ENCODE results near the gene OLFM1. TPM values are rescaled to one million over a fixed set of nuclear protein-coding genes. Genes with fewer than 3 reads are reported as not detected.

The OLFM1 gene
- total RNA-seq, 2 donors from 2014 or later = 7.6 to 9.7 TPM

DNA sequence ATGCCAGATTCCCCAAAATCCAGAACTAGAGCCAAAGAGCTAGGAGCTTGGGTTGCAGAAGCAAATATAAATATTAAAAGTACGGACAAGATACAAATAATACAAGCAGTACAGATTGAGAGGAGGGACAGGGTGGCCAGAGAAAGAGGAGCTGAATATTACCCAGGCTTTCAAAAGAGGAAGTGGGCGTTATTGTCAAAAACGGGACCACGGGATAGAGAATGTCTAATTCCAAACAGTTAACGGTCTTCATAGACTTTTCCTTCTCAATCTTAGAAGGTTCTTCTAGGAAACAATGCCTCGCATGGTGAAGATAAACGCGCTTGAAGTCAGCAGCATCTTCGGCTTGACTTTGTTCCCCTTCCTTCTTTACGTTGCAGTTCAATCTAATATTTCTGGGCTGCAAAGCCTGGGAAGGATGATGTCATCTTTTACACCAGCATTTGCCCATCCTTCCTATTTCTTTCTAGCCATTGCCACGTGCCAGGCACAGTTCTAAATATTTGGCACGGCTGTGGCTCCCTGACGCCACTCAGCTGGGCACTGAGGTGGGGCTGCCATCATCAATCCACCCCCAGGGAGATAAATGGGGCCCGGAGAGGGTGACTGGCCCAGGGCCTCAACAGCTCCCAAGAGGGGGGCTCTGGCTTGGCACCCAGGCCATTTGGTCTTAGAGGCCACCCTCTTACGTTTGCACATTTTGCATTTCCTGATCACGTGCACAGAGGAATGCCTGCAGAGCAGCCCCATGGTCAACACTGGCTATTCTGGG lies 16.3 kb upstream of the OLFM1 start:
- no peak for DNase-seq (ENCODE audit: low spot score)
- Histone ChIP-seq H3K9me3 (no peaks in the 10 kb centered on the region), H3K4me3 (no peak overlapping the region), H3K27me3 (no peaks in the 10 kb centered on the region), H3K4me1 (peaks cover 0 to 16% of the 10 kb centered on the region in 2 donors), H3K27ac (no peak overlapping the region), H3K36me3 (no peaks in the 10 kb centered on the region)
- TF ChIP-seq, protein P1, sequence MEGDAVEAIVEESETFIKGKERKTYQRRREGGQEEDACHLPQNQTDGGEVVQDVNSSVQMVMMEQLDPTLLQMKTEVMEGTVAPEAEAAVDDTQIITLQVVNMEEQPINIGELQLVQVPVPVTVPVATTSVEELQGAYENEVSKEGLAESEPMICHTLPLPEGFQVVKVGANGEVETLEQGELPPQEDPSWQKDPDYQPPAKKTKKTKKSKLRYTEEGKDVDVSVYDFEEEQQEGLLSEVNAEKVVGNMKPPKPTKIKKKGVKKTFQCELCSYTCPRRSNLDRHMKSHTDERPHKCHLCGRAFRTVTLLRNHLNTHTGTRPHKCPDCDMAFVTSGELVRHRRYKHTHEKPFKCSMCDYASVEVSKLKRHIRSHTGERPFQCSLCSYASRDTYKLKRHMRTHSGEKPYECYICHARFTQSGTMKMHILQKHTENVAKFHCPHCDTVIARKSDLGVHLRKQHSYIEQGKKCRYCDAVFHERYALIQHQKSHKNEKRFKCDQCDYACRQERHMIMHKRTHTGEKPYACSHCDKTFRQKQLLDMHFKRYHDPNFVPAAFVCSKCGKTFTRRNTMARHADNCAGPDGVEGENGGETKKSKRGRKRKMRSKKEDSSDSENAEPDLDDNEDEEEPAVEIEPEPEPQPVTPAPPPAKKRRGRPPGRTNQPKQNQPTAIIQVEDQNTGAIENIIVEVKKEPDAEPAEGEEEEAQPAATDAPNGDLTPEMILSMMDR (IDR thresholded peaks at IDR 0.05) = no peak

DNA sequence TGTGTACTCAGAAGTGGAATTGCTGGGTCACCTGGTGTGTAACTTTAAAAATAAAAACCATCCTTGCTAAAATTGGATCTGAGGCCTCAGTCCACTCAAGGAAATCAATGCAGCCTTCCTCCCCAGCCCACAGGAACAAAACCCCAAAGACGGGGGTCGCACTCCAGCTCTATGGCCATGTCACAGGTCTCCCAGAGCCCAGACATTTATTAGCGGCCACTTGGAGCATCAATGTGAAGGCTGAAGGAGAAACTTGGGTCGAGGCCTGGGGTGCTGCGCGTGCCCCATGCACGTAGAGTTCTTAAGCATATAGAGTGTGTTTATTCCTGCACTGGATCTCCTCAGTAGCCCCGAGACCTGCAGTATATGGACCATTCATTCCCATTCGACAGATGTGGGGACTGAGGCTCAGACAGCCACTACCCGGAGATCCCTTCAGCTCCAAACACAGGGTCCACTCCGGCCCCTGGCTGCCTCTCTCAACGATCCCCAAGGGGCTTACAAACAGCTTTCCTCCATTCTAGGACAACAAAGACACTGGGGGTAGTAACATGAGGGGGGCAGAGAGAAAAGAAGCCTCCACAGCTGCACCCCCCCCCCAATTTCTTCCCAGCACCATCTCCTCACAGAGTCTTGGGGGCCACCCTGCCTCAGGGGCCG lies 14.3 kb upstream of the OLFM1 start:
- no peak overlapping the region for H3K27ac ChIP-seq
- H3K4me3 ChIP-seq = no peak overlapping the region
- H3K9me3 ChIP-seq = no peaks in the 10 kb centered on the region
- TF ChIP-seq, protein P1 (IDR thresholded peaks at IDR 0.05) = no peak
- H3K27me3 ChIP-seq = no peaks in the 10 kb centered on the region
- peaks cover 0 to 21% of the 10 kb centered on the region in 2 donors for H3K4me1 ChIP-seq
- no peaks in the 10 kb centered on the region for H3K36me3 ChIP-seq
- DNase-seq (ENCODE audit: low spot score) = no peak

DNA sequence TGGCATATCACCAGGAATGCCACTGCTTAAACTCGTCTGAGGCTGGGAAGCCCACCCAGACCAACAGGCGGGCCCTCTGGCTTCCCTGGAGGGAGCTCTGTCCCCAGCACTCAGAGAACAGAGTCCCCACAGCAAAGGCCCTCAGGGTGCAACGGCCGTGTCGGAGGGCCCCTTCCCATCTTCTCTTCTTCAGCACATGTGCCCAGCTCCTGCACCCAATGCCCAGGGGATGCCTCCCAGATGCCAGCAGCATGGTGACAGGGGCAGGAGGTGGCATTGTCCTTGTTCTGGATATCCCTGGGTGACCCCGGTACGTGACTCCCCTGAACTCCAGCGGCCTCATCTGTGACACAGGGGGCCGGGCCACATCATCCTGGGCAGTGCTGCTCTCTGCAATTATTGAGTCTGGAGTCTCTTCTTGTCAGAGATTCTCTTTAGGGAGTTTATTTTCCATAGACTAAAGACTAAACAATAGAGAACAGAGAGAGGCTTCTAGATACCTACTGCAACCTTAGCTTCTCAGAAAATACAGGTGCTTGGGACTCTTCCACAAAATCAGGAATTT lies 13.6 kb upstream of the OLFM1 start:
- no peak for DNase-seq (ENCODE audit: low spot score)
- Histone ChIP-seq H3K27me3 (no peaks in the 10 kb centered on the region), H3K36me3 (no peaks in the 10 kb centered on the region), H3K9me3 (no peaks in the 10 kb centered on the region), H3K4me1 (peaks cover 0 to 21% of the 10 kb centered on the region in 2 donors), H3K4me3 (no peak overlapping the region), H3K27ac (no peak overlapping the region)
- TF ChIP-seq, protein P1 (IDR thresholded peaks at IDR 0.05) = no peak

DNA sequence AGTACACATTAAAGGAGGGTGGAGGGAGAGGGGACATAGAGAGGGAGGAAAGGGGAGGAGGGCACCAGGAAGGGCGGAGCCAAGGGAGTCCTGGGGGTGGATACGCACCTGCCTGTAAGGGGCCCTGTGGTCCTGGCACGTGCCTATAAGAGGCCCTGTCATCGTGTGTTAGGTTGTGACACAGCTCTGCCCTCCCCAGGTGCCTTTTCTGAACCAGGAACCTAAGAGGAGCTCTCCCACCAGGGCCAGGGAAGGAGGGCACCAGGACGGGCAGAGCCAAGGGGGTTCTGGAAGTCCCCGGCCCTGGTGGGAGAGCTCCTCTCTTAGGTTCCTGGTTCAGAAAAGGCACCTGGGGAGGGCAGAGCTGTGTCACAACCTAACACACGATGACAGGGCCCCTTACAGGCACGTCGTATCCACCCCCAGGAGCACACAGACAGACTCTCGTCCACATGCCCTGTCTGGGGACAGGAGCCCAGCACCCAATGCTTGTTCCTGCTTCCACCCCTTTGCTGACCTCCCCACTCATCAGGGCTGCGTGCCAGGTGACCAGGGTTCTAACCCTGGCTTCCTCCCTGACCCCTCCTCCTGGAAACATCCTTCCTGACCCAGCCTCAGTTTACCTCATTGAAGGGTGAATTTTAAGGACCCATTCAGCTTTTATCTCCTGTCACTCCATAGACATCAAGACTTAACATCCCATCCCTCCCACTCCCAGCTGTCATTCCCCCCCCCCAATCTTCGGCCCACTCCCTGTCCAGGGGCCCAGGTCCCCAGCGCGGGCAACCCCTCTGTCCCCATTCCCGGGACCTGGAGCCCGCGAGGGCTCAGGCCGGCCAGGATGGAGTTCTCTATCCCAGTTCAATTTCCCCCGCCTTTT lies 12.9 kb upstream of the OLFM1 start:
- Histone ChIP-seq H3K36me3 (no peaks in the 10 kb centered on the region), H3K27me3 (no peaks in the 10 kb centered on the region), H3K27ac (no peak overlapping the region), H3K9me3 (no peaks in the 10 kb centered on the region), H3K4me3 (peak overlapping the region; percentile 52 to 64), H3K4me1 (peaks cover 0 to 21% of the 10 kb centered on the region in 2 donors)
- DNase-seq (ENCODE audit: low spot score) = no peak
- TF ChIP-seq, protein P1 (IDR thresholded peaks at IDR 0.05) = no peak

DNA sequence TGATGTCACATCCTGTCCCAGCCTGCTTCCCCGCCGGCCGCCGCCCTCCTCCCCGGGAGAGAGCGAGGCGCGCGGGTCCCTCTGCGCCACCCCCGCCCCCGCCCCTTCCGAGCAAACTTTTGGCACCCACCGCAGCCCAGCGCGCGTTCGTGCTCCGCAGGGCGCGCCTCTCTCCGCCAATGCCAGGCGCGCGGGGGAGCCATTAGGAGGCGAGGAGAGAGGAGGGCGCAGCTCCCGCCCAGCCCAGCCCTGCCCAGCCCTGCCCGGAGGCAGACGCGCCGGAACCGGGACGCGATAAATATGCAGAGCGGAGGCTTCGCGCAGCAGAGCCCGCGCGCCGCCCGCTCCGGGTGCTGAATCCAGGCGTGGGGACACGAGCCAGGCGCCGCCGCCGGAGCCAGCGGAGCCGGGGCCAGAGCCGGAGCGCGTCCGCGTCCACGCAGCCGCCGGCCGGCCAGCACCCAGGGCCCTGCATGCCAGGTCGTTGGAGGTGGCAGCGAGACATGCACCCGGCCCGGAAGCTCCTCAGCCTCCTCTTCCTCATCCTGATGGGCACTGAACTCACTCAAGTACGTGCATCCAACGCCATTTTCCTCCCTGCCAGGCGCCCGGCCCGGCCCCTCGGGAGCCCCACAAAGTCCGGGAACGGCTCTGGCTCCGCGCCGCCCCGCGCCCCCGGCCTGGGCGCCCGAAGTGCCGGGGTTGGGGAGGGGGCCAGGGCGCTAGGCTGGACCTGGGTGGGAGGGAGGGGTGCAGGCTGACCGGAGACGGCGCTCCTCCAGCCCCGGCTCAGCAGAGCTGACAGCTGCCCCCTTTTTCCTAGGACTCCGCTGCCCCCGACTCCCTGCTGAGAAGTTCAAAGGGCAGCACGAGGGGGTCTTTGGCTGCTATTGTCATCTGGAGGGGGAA lies 12.0 kb upstream of the OLFM1 start:
- TF ChIP-seq, protein P1 (IDR thresholded peaks at IDR 0.05) = peak in 1 of 2 donors; percentile 18
- Histone ChIP-seq H3K4me3 (peak overlapping the region; percentile 52 to 64), H3K4me1 (peaks cover 0 to 21% of the 10 kb centered on the region in 2 donors), H3K27me3 (no peaks in the 10 kb centered on the region), H3K36me3 (no peaks in the 10 kb centered on the region), H3K27ac (no peak overlapping the region), H3K9me3 (no peaks in the 10 kb centered on the region)
- DNase-seq (ENCODE audit: low spot score) = no peak

All from right atrium auricular region (tissue), 2 donors.